ENCODE results near the gene H3-3A.

- TF ChIP-seq CTCF (IDR thresholded peaks at IDR 0.05), result no peak
- no peak for TF ChIP-seq POLR2A (IDR thresholded peaks at IDR 0.05)
- TF ChIP-seq POLR2AphosphoS5 (IDR thresholded peaks at IDR 0.05), result no peak
Measured at GRCh38 chr1:226085675-226086285, 23.3 kb downstream of the H3-3A start.
